NOMO-1 treated with dmso at 0.1 percent for 144 hours (cell line): ENCODE measurements around the gene TCEA2.
"Not testable (repeated sequence)": the region's sequence is repeated elsewhere in the genome, so short reads cannot be mapped to it uniquely, and the experiment has no call there.

ENCODE experiments used
- DNase-seq: peaks from one replicate; lab custom pipeline; 2025; ENCODE audit not compliant: unreplicated experiment; lab: John Stamatoyannopoulos, UW

The TCEA2 gene

GRCh38 chr20:64106435-64106961 is 43.5 kb downstream of the TCEA2 start:
- no peak for DNase-seq

DNA sequence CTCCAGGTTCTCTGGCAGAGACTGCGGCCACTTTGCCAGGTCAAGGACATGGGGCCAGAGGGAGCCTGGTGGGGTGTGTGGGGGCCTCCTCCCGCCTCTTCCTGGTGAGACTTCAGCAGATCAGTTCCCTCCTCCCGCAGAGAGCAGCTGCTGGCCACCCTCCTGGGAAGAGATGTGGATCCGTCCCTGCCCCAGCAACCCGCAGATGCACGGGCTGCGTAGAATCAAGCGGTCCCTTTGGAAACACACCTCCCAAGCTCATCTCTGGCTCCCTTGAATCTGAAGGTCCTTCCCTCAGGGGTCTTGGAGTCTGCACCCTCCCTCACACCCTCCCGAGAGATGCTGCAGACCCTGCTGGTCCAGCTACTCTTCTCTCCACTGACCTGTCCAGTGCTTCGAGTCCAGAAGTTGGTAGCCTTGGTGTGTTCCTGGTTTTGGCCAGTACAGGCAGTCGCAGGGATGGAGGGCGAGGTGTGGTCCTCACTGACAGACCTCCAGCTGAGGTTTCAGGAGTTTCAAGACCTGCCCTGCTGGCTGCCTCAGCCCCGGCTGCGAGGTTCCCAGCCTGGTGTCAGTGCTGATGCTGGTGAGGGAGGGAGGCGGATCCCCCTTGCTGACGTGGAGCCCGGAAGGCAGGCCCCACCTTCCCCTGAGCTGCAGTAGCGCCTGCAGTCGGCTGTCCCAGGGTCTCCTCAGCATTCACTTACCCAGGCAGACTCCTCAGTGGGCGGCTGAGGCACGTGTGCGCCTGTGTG is 44.2 kb downstream of the TCEA2 start, which contains the start of gene NPBWR2:
TSS of gene NPBWR2 (minus strand) at position 585 of the 755 bp plus-strand sequence. CDS start 734 bp downstream, outside the sequence.
- DNase-seq = no peak

DNA sequence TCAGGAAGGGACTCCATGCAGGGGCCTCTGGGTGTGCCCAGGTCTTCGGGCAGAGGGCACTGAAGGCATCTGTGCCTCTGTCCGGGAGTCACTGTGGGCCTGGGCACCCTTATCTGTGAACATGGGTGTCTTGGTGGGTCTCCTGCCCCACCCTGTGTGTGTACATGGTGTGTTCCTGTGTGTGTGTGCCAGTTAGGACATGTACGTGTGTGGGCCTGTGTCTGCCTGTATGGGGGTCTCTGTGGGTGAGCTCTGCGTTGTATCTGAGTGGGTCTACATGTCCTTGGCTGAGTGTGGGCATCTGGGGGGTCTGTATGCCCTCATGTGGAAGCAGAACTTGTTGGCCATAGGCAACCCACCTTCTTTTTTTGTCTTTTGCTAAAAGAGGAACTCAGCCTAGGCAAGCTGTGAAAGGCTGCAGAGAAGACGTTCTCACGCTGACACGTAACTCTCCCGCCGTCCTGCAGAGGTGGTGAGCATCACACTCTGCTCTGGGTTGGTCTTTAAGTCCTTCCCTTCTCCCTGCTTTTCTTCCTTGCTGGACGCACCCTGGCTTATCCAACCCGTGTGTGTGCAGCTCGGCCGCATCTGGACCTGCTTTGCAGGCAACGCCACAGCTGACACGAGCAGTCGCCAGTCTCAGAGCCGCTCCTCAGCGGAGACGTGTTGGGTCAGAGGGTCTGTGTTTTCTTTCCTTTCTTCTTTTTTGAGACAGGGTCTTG is 44.9 kb downstream of the TCEA2 start:
- DNase-seq = peak; percentile 50

GRCh38 chr20:64108731-64109681 is 46.0 kb downstream of the TCEA2 start:
- no peak for DNase-seq

DNA sequence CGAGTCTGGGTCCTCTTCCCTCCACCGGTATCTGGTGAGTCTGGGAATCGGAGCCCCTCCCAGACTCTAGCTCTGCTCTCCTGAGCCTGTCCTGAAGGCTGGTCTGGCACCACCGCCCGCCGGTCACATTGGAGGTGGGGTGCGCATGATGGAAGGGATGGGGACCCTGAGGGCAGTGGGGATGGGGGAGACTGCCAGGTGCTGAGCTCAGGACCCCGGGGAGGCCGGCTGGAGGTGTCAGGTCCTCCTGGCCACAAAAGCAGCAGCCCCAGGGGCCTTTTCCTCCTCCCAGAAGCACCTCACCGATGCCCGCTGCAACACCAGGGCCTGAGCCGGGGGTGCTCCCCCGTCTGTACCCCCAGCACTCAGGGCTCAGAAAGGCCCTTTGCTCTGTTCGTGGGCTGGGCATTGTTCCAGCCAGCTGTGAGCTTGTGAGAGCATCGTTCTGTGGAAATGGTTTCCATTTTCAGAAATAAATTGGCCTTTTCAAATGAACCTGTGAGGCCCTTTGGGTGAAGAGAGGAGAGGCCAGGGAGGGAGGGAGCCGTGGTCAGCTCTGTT is 46.9 kb downstream of the TCEA2 start:
- DNase-seq = no peak

GRCh38 chr20:64110411-64111068 is 47.5 kb downstream of the TCEA2 start:
- no peak for DNase-seq

DNA sequence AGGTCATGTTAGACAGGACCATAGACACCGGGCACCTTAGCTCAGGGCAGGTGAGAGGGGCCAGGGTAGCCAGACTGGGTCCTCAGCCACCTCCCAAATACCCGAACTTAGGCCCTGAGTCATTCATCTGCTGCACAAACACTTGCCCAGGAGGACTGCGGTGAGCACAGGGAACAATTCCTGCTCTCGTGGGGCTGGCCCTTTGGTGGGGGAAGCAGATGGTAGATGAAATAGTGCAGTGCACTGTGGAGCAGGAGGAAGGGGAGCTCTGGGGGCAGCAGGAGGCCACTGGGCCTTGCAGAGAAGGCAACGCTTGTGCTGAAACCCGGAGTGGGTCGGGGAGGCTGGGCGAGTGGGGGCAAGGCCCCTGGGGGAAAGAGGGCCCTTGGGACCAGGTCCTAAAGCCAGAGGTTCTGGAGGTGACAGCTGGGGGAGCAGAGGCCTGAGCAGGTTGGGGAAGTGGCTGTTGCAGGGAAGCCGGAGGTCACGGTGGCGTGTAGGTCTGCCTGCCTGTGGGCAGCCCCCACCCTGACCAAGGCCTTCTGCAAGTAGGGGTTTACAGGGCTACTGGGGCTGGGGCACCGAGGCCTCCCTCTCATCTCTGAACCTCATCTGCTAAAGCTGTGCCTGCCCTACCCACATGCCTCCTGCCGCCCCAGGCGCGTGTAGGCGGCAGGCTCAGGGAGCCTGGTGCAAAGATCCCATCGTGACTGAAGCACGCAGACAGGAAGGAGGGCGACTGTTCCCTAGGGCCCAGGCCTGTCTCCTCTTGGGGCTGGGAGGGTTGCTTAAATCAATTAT is 49.0 kb downstream of the TCEA2 start:
- no peak for DNase-seq

- DNase-seq = no peak
Measured at GRCh38 chr20:64112691-64113443, 49.9 kb downstream of the TCEA2 start.

GRCh38 chr20:64113444-64113775 is 50.4 kb downstream of the TCEA2 start:
- no peak for DNase-seq

DNA sequence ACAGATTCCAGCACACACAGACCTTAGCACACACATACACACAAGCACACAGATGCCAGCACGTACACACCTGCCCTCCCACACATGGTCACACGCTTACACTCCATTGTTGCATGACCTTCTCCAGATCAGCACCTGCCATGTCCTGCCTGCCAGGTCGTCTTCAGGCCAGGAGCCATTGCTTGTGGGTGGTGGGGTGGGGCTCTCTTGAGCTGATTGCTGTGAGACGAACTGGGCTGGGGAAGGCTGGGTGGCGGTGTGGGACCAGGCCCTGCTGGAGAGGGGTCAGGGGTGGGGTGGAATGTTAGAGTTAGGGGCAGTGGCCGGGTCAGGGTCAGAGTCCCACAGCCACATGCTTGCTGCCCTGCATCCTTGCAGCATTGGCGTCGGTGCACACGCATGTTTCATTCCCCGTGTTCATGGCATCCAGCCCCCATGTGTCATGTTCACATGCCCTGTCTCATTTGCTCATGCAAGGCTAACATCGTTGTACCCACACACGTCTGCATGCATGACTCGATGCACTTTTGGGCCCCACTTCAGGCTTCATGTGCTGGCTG is 50.9 kb downstream of the TCEA2 start:
- DNase-seq = no peak

DNA sequence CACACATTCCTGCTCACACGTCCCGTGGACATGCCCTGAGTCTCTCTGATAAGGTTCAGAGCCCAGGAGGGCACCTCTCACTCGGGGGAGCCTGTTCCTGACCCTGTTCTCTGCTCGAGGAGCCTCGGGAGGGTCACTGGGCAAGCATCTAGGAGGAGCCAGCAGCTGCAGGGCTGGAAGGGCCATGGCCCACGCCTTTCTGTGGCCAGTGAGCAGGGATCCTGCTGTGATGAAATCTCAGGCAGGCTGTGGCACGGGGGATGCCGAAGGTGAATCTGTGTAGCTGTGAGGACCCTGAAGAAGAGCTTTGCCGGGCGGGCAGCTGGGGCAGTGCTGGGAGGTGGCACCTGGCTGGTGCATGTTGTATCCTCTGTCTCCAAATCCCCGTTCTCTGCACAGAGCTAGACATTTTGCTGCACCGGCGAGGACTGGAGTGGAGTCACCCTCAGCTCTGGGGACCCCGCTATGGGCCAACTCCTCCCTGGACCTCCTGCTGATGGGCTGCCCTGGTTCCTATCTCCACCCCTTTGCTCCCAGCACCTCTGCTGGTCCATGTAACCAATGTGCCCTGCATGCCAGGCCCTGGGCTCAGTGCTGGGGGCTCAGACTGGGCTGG is 51.5 kb downstream of the TCEA2 start:
- no peak for DNase-seq

- no peak for DNase-seq
Measured at GRCh38 chr20:64115171-64115911, 52.3 kb downstream of the TCEA2 start.

DNA sequence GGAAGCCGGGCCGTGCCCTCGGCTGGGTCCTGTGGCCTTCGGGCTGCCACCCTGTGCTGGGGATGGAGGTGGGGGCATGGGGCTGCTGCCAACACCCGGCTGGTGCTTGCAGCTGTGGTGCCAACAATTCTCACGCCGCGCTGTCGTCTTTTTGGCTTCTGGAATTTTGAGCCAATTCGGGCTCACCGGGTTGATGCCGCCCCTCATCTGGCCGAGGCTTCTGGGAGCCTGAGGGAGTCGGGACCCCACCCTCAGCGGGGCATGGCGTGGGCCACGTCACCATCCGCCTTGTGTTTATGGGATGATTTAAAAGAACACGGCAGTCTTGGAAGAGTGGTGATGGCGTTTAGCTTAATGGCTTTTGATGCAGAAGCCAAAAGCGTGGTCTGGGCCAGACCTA is 53.0 kb downstream of the TCEA2 start:
- DNase-seq = no peak

- DNase-seq = no peak
Measured at GRCh38 chr20:64116541-64117431, 53.8 kb downstream of the TCEA2 start.

DNA sequence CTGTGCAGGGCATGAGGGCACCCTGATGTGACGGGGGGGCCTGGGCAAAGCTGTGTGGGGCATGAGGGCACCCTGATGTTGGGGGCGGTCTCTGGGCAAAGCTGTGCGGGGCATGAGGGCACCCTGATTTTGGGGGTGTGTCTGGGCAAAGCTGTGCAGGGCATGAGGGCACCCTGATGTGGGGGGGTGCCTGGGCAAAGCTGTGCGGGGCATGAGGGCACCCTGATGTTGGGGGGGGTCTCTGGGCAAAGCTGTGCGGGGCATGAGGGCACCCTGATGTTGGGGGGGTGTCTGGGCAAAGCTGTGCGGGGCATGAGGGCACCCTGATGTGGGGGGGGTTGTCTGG is 54.4 kb downstream of the TCEA2 start:
- DNase-seq = not testable (repeated sequence)

- DNase-seq = no peak
Measured at GRCh38 chr20:64119301-64119680, 56.3 kb downstream of the TCEA2 start.
